Aorta (tissue), 5 donors: Measurements from ENCODE around the gene IL24. TPM values are rescaled to one million over a fixed set of nuclear protein-coding genes. Genes with fewer than 3 reads are reported as not detected.

Source experiments
- ATAC-seq: fragments of 200-7000 bp; cut with Tn5 transposase; one replicate; pipeline ENCODE4 v1.9.1; 2022; ENCODE audit warnings: moderate library complexity; ENCODE audit not compliant: low FRiP score
- DNase-seq, 2 donors: peaks; one replicate each; pipeline ENCODE4 v3.0.0-alpha.2; 2020
- H3K27ac ChIP-seq, 2 donors: one replicate each; pipeline ENCODE4 v1.5.1; 2013; ENCODE audit warnings: low read length in 2 of 2, mild to moderate bottlenecking in 2 of 2, moderate library complexity in 2 of 2, control low read depth in 1 of 2, inconsistent platforms in 1 of 2, low read depth in 1 of 2
- H3K27me3 ChIP-seq, 2 donors: one replicate each; pipeline ENCODE4 v1.6.1; 2013; ENCODE audit warnings: control low read depth in 1 of 2, low read length in 1 of 2, mild to moderate bottlenecking in 1 of 2, moderate library complexity in 1 of 2; ENCODE audit not compliant: insufficient read depth in 2 of 2, control insufficient read depth in 1 of 2
- H3K36me3 ChIP-seq, 2 donors: one replicate each; pipeline ENCODE4 v1.6.1; 2013; ENCODE audit warnings: control low read depth in 1 of 2, low read length in 1 of 2, mild to moderate bottlenecking in 1 of 2; ENCODE audit not compliant: insufficient read depth in 2 of 2, control insufficient read depth in 1 of 2
- H3K4me1 ChIP-seq, 2 donors: one replicate each; pipeline ENCODE4 v1.6.1; 2013; ENCODE audit warnings: low read length in 2 of 2, control low read depth in 1 of 2, mild to moderate bottlenecking in 1 of 2, moderate library complexity in 1 of 2; ENCODE audit not compliant: insufficient read depth in 2 of 2, control insufficient read depth in 1 of 2
- H3K4me3 ChIP-seq, 2 donors: one replicate each; pipeline ENCODE4 v1.5.1; 2013; ENCODE audit warnings: low read length in 2 of 2, control low read depth in 1 of 2, mild to moderate bottlenecking in 1 of 2
- H3K9me3 ChIP-seq: one replicate; pipeline ENCODE4 v1.6.1; 2013; ENCODE audit warnings: mild to moderate bottlenecking, low read length; ENCODE audit not compliant: control insufficient read depth
- WGBS, 2 donors: extraction: QIAGEN DNeasy Blood & Tissue Kit; methylation state at CpG; one replicate each; pipeline ENCODE4 v1.1.7; 2013; 5-methylcytosine and 5-hydroxymethylcytosine counted together
- intact Hi-C, 2 donors: fragments of 100-400 bp; cut with DNase I; formaldehyde crosslinking; loops; one replicate each; pipeline versions ENCODE4 v1.14.2 to v1.15.0; 2022
- polyA plus RNA-seq, 2 donors: library from polyadenylated mRNA; stranded (reverse); fragments of 200-250 nt; gene quantifications; one replicate each; pipeline ENCODE4 v1.2.3, GENCODE V29; 2013
- total RNA-seq, 2 donors: library from RNA; stranded (reverse); fragmentation: NEBNext Ultra II Directional; extraction: Animal tissue kit (Norgen Biotek cat#: 25700); gene quantifications; one replicate each; pipeline ENCODE4 v1.2.1, GENCODE V29; 2021
- donor health status: healthy with polysubstance abuse.
- donor health status: Bipolar disorder and iron deficiency.
- donor health status: DM: no; HTN: no; CAD: no.
- donor health status: DM: no; HTN: no; CAD: no.
- donor health status: DM: yes; HTN: yes; CAD: no.

The IL24 gene
- total and polyA plus RNA-seq, 4 donors = not detected

DNA sequence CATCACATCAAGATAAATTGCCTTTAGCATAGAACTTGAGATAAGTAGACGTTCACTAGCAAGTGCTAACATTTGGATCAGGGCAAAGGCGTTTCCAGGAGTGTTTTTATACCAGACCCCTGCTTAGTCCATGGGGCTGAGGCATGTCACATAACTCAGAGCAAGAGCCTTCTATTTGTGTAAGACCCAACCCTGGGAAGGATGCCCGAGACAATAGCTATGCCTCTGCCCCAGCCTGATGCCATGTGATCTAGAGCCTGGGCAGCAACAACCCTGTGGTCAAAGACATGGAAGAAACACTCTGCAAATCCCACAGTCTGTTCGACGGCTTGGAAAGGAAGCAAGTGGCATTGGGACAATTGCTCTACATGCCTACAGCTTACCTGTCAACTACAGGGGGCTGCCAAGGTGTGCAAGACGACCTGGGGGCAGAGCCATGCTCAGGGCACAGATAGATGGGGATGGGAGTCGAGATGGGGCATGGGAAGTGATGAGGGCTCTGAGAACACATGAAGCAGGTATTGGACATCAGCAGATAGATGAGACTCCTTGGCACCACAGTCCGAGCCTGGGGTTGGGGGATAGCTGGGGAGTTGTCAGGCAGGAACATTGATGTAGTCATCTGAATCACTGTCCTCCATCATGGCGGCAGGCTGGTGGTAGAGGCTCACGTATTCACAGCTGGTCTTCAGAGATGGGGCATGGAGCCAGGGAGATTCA is 7.3 kb downstream of the IL24 start:
- H3K9me3 ChIP-seq = peaks cover 3% of the 10 kb centered on the region
- H3K36me3 ChIP-seq = no peaks in the 10 kb centered on the region
- DNase-seq (no peak), ATAC-seq (no peak)
- intact Hi-C loops = loop anchor here in 1 of 2 donors (10.0 kb wide), 1 partner anchor 170 kb away; no protein-coding TSS in a partner anchor
- H3K27me3 ChIP-seq = no peaks in the 10 kb centered on the region
- 74 to 75% methylated on average over 10 of the region's 10 CpGs for WGBS, 2 donors
- no peak overlapping the region for H3K4me3 ChIP-seq
- H3K27ac ChIP-seq = no peak overlapping the region
- no peaks in the 10 kb centered on the region for H3K4me1 ChIP-seq

DNA sequence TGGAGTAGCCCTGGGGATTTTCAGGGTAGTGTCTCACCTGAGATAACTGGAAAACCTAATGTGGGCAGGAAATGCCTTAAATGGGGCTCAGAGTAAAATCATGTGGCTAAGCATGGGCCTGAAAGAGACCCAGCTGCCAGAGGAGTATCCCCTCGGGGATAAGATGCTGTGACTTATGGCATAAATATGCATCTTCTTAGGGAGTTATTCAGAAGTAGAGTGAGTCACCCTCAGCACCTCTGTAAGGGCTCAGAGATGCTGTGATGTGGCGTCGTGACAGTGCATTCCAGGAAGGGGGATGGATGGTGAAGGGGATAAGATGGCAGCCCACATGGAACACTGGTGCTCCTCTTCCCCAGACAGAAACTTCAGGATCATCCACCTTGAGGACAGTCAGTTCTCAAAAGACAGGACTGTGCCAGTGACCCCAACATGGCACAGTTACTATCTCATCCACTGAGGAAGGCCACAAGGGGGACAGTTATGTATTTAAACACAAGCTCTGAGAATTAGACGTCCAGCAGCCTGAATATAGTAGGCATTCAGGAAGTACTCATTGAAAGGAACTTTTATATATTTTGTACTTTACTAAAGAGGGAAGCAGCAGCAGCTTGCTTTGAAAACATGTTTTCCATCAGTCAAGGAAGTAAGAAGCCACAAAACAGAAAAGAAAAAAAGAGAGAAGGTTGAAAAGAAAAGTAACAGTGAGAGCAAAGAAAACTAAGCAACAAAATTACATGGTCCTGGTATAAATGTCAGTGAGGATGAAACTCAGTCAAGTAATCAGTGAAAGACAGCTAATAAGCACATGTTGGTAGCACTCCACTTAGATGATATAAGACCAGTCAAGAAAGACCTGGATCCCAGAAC is 8.3 kb downstream of the IL24 start:
- Histone ChIP-seq H3K27me3 (no peaks in the 10 kb centered on the region), H3K4me1 (no peaks in the 10 kb centered on the region), H3K36me3 (no peaks in the 10 kb centered on the region), H3K9me3 (peaks cover 3% of the 10 kb centered on the region), H3K27ac (no peak overlapping the region), H3K4me3 (no peak overlapping the region)
- WGBS, 2 donors = 59 to 69% methylated on average over 4 of the region's 4 CpGs
- DNase-seq (no peak), ATAC-seq (no peak)
- intact Hi-C loops = loop anchor here in 1 of 2 donors (10.0 kb wide), 1 partner anchor 171 kb away; no protein-coding TSS in a partner anchor

DNA sequence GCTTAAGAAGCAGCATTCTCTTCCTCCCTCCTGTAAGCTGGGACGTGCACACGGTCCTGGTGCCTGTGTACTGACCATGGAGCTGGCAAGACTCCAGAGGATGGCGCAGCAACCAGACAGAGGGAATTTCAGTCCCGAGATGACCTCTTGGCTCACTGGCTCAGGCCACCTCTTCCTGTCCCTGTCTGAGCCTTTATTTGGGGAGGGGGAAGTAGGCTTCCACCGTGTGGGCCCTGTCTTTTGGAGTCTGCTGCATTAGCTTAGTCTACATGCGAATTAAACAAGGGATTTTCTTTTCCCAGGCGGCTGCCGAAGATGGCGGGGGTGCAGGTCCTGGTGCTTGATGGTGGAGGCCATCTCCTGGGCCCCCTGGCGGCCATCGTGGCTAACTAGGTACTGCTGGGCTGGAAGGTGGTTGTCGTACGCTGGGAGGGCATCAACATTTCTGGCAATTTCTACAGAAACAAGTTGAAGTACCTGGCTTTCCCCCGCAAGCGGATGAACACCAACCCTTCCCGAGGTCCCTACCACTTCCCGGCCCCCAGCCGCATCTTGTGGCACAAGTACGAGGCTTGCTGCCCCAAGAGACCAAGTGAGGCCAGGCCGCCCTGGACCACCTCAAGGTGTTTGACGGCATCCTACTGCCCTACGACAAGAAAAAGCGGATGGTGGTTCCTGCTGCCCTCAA is 10.2 kb downstream of the IL24 start:
- Histone ChIP-seq H3K36me3 (no peaks in the 10 kb centered on the region), H3K9me3 (peaks cover 3% of the 10 kb centered on the region), H3K27me3 (no peaks in the 10 kb centered on the region), H3K4me3 (no peak overlapping the region), H3K4me1 (no peaks in the 10 kb centered on the region), H3K27ac (no peak overlapping the region)
- ATAC-seq (no peak), DNase-seq (no peak)
- 80 to 84% methylated on average over 23 of the region's 23 CpGs for WGBS, 2 donors
- intact Hi-C loops = loop anchor here in 1 of 2 donors (10.0 kb wide), 1 partner anchor 173 kb away; no protein-coding TSS in a partner anchor

DNA sequence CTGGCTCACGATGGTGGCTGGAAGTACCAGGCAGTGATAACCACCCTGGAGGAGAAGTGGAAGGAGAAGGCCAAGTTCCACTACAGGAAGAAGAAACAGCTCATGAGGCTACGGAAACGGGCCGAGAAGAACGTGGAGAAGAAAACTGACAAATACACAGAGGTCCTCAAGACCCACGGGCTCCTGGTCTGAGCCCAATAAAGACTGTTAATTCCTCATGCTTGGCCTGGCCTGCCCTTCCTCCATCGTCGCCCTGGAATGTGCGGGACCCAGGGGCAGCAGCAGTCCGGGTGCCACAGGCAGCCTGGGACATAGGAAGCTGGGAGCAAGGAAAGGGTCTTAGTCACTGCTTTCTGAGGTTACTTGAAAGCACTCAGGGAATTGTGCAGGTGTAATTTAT is 10.8 kb downstream of the IL24 start:
- DNase-seq (no peak), ATAC-seq (no peak)
- 90 to 93% methylated on average over 10 of the region's 10 CpGs for WGBS, 2 donors
- H3K27me3 ChIP-seq = no peaks in the 10 kb centered on the region
- H3K4me1 ChIP-seq = no peaks in the 10 kb centered on the region
- H3K4me3 ChIP-seq = no peak overlapping the region
- H3K9me3 ChIP-seq = peaks cover 1% of the 10 kb centered on the region
- intact Hi-C loops = loop anchor here in 1 of 2 donors (10.0 kb wide), 1 partner anchor 173 kb away; no protein-coding TSS in a partner anchor
- H3K27ac ChIP-seq = no peak overlapping the region
- H3K36me3 ChIP-seq = no peaks in the 10 kb centered on the region

DNA sequence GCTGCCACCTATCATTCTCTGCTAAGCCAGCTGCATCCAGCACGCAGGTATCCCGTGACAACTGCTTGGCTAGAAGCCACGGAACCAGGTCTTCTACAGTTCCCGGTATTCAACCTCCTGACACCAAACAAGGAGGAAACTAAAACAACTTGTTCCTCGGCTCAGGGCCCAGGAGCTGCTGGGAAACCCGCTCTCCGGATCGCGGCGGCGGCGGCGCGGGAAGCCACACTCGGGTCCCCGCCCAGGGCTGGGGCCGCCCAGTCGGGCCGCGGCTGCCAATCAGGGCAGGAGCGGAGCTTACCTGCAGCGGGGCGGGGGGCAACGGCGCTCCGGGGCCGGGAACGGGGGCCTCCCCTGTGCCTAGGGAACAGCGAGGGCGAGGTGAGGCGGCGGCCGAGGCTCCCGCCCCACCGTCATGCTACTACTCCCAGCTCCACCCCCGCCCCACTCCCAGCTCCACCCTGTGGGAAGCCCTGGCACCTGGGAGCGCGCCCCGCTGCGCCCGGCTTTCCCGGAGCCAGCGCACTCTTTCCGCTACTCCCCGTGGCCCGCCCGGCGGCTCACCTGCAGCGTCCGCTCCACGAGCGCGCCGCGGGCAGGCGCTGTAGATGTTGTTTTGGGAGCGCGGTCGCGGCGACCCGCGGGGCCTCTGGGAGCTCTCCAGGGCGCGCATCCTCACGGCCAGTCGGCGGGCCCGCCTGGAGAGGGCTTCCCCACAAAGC is 12.1 kb downstream of the IL24 start:
- 2% methylated on average over 59 to 69 of the region's 69 CpGs for WGBS, 2 donors
- DNase-seq (peak; percentile 57 to 81), ATAC-seq (peak; percentile 50)
- intact Hi-C loops = loop anchor here in 1 of 2 donors (10.0 kb wide), 1 partner anchor 175 kb away; no protein-coding TSS in a partner anchor
- H3K27me3 ChIP-seq = no peaks in the 10 kb centered on the region
- no peaks in the 10 kb centered on the region for H3K4me1 ChIP-seq
- no peak overlapping the region for H3K27ac ChIP-seq
- peaks cover 1% of the 10 kb centered on the region for H3K9me3 ChIP-seq
- H3K4me3 ChIP-seq = no peak overlapping the region
- H3K36me3 ChIP-seq = no peaks in the 10 kb centered on the region

DNA sequence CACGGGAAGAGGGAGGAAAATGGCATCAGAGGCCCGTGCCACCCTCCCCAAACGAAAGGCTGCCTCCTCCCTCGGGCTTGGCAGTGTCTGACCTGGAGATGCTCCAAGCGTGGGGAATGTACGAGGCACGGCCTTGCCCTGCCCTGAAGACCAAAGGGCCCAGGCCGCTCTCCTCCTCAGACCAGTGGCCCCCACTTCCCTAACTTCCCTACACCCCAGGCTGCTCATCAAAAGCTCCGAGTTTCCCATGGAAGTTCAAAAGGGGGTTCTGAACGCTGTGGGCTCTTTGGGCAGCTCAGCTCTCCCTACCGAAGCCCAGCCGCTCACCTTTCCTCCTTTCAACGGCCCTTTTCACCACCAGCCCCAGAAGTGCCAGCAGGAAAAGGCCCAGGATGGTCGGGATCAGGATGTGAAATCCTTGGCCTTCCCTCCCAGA is 12.7 kb downstream of the IL24 start:
- H3K4me1 ChIP-seq = no peaks in the 10 kb centered on the region
- 20 to 22% methylated on average over 14 of the region's 14 CpGs for WGBS, 2 donors
- no peaks in the 10 kb centered on the region for H3K27me3 ChIP-seq
- H3K36me3 ChIP-seq = no peaks in the 10 kb centered on the region
- no peak for ATAC-seq
- no peak overlapping the region for H3K27ac ChIP-seq
- no peaks in the 10 kb centered on the region for H3K9me3 ChIP-seq
- intact Hi-C loops = loop anchor here (2.0 to 10.0 kb wide), 6 partner anchors 175 to 433 kb away; no protein-coding TSS in a partner anchor
- no peak for DNase-seq
- H3K4me3 ChIP-seq = no peak overlapping the region

DNA sequence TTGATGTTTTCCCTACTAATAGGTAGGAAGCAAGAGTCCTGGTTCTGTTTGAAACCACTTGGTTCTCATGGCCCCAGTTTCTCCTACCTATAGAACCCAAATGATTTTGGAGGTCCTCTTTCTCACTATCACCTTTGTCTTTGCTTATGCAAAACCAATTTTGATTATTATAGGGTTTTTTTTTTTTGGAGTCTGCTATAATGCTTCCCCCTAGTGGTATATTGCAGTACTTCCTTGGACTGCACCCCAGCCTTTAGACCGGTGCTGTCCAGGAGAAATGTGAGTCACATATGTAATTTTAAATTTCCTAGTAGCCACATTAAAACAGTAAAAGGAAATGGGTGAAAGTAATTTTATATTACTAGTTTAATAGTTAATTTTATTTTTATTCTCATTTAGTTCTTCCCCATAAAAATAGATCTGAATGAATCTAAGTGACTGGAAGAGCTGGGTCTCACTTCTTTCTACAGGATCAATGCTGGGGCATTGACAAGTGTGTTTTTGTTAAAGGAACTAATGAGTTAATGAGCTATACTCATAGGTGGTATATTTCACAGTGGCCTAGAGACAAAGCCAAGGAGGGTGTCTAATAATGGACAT is 13.9 kb downstream of the IL24 start:
- H3K4me3 ChIP-seq = no peak overlapping the region
- H3K36me3 ChIP-seq = no peaks in the 10 kb centered on the region
- no peaks in the 10 kb centered on the region for H3K4me1 ChIP-seq
- intact Hi-C loops = loop anchor here (1.0 to 5.0 kb wide), 6 partner anchors 184 to 434 kb away; no protein-coding TSS in a partner anchor
- ATAC-seq = peak; percentile 78
- DNase-seq = no peak
- no peaks in the 10 kb centered on the region for H3K9me3 ChIP-seq
- 1 to 3% methylated on average over 1 of the region's 1 CpG for WGBS, 2 donors
- no peaks in the 10 kb centered on the region for H3K27me3 ChIP-seq
- H3K27ac ChIP-seq = no peak overlapping the region
